Measurements from ENCODE around the gene ANKRD10. TPM values are rescaled to one million over a fixed set of nuclear protein-coding genes. Genes with fewer than 3 reads are reported as not detected.

Gene ANKRD10
- total and polyA plus RNA-seq, 2 donors (not counting 3 experiments of a cell fraction or from before 2014, with no cell fraction given) = 44.5 to 94.1 TPM

DNA sequence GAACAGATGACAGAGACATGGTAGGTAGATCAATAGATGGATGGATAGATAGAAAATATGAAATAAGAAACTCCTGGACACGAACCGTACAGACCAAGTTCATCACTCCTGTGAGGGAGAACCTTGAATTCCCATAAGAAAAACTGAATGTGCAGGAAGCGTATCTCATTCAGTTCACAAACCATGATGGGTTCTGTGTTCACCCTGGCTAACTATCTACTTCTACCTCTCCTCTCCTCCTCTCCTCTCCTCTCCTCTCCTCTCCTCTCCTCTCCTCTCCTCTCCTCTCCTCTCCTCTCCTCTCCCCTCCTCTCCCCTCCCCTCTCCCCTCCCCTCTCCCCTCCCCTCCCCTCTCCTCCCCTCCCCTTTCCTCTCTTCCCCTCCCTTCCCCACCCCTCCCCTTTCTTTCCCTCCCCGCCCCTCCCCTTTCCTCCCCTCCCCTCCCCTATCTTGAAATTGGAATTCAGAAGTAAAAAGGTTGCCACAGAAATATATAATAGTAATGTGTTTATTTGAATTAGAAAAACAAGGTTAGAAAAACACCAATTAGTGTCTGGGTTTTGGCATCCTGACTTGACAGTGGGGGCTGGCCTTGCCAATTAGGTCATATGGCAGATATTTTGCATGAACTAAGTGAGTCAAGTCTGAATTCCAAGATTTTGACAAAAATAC, 75.9 kb downstream of the ANKRD10 start:
- Histone ChIP-seq H3K9ac (replicated peaks; ENCODE audit: extremely low read depth, insufficient read depth, low read length) (no peak overlapping the region), H2AFZ (ENCODE audit: low read depth, low read length) (no peak overlapping the region), H3K9me3 (replicated peaks; ENCODE audit: control insufficient read depth, insufficient read depth, low read length) (no peaks in the 10 kb centered on the region), H3K36me3 (ENCODE audit: control insufficient read depth in 2 of 2, extremely low read depth in 1 of 2, insufficient read depth in 2 of 2, low read length in 2 of 2) (no peaks in the 10 kb centered on the region), H3K4me2 (ENCODE audit: insufficient read depth, low read length) (no peak overlapping the region), H3K27ac (ENCODE audit: insufficient read depth, low read depth, low read length) (no peak overlapping the region), H3K79me2 (ENCODE audit: control insufficient read depth, insufficient read depth, low read length) (no peaks in the 10 kb centered on the region), H4K20me1 (replicated peaks; ENCODE audit: control insufficient read depth, extremely low read depth, insufficient read depth, low read length) (no peaks in the 10 kb centered on the region), H3K9me1 (replicated peaks; ENCODE audit: control insufficient read depth, extremely low read depth, insufficient read depth, low read length) (no peaks in the 10 kb centered on the region), H3K4me3 (replicated peaks in 1 of 3; ENCODE audit: insufficient read depth in 1 of 3, low read depth in 1 of 3, low read length in 3 of 3) (no peak overlapping the region), H3K4me1 (ENCODE audit: control insufficient read depth, extremely low read depth, insufficient read depth, low read length) (no peaks in the 10 kb centered on the region), H3K27me3 (ENCODE audit: control insufficient read depth in 2 of 2, insufficient read depth in 2 of 2, low read length in 2 of 2) (peaks cover 19 to 33% of the 10 kb centered on the region in 2 experiments)
- no TSS peak for BruUV-seq (replicated peaks)
- no peak for TF ChIP-seq JUN (IDR thresholded peaks at IDR 0.05; ENCODE audit: borderline replicate concordance, insufficient read depth, insufficient read length, low read depth)
- no peak for TF ChIP-seq EZH2 (IDR thresholded peaks at IDR 0.05; ENCODE audit: borderline replicate concordance, low read depth, low read length, severe bottlenecking)
- no peak for TF ChIP-seq FOS (IDR thresholded peaks at IDR 0.05; ENCODE audit: borderline replicate concordance, insufficient read depth, low read length)
- no peak for TF ChIP-seq POLR2AphosphoS5 (IDR thresholded peaks at IDR 0.05; ENCODE audit: insufficient read depth, low read depth, low read length)
- no peak for TF ChIP-seq MYC (IDR thresholded peaks at IDR 0.05; ENCODE audit: low read depth, low read length)
- TF ChIP-seq GATA2 (IDR thresholded peaks at IDR 0.05; ENCODE audit: insufficient read depth, insufficient read length, low read depth, low read length) = no peak
- TF ChIP-seq, protein P1, sequence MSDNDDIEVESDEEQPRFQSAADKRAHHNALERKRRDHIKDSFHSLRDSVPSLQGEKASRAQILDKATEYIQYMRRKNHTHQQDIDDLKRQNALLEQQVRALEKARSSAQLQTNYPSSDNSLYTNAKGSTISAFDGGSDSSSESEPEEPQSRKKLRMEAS (IDR thresholded peaks at IDR 0.05; ENCODE audit: insufficient read depth, insufficient read length) = no peak
- TF ChIP-seq POLR2A (IDR thresholded peaks at IDR 0.05; ENCODE audit: low read depth, low read length) = no peak
- TF ChIP-seq, protein P2, sequence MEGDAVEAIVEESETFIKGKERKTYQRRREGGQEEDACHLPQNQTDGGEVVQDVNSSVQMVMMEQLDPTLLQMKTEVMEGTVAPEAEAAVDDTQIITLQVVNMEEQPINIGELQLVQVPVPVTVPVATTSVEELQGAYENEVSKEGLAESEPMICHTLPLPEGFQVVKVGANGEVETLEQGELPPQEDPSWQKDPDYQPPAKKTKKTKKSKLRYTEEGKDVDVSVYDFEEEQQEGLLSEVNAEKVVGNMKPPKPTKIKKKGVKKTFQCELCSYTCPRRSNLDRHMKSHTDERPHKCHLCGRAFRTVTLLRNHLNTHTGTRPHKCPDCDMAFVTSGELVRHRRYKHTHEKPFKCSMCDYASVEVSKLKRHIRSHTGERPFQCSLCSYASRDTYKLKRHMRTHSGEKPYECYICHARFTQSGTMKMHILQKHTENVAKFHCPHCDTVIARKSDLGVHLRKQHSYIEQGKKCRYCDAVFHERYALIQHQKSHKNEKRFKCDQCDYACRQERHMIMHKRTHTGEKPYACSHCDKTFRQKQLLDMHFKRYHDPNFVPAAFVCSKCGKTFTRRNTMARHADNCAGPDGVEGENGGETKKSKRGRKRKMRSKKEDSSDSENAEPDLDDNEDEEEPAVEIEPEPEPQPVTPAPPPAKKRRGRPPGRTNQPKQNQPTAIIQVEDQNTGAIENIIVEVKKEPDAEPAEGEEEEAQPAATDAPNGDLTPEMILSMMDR (IDR thresholded peaks at IDR 0.05; ENCODE audit: extremely low read depth in 1 of 2, insufficient read depth in 1 of 2, low read depth in 1 of 2, low read length in 2 of 2) = no peak
- POLR2A ChIA-PET = no interaction called here
- intact Hi-C loops (cut with micrococcal nuclease) (no loop called here), dilution Hi-C loops (cut with MboI; ENCODE audit: extremely low pct_ligation_motif_present, low sequenced_read_pairs) (no loop called here)
- no peak for DNase-seq (ENCODE audit: low read depth, low spot score)
- FAIRE-seq = no peak
- CTCF ChIA-PET = no interaction called here

Data from endothelial cell of umbilical vein (primary cell).